Thoracic aorta (tissue), 2 donors: ENCODE data around the gene TNFRSF4. TPM values are rescaled to one million over a fixed set of nuclear protein-coding genes. Genes with fewer than 3 reads are reported as not detected.

Source experiments
- ATAC-seq: fragments of 150-250 bp; one replicate; pipeline ENCODE4 v1.8.0; 2017; ENCODE audit warnings: low read depth; ENCODE audit not compliant: insufficient number of reproducible peaks, low FRiP score
- DNase-seq: peaks from one replicate; pipeline ENCODE4 v3.0.0-alpha.2; 2020; ENCODE audit warnings: low spot score
- H3K27ac ChIP-seq, 2 donors: fragments of 200-600 bp; sonication (generic); 1 replicate in 1 of 2; 2 replicates in 1 of 2; pipeline ENCODE4 v1.5.1; 2016; ENCODE audit warnings: mild to moderate bottlenecking in 2 of 2, moderate library complexity in 2 of 2
- H3K27me3 ChIP-seq: fragments of 200-600 bp; sonication (generic); replicated peaks from 2 replicates; pipeline ENCODE4 v1.6.0; 2016; ENCODE audit warnings: mild to moderate bottlenecking; ENCODE audit not compliant: insufficient read depth
- H3K36me3 ChIP-seq: fragments of 200-600 bp; sonication (generic); one replicate; pipeline ENCODE4 v1.5.1; 2016
- H3K4me1 ChIP-seq, 2 donors: fragments of 200-600 bp; sonication (generic); 1 replicate in 1 of 2; 2 replicates in 1 of 2; pipeline versions ENCODE4 v1.5.1 to v1.6.0; 2016; ENCODE audit warnings: low read depth in 2 of 2, mild to moderate bottlenecking in 1 of 2; ENCODE audit not compliant: control insufficient read depth in 1 of 2
- H3K4me3 ChIP-seq: fragments of 200-600 bp; sonication (generic); 2 replicates; pipeline ENCODE4 v1.5.1; 2016; ENCODE audit warnings: mild to moderate bottlenecking
- H3K9me3 ChIP-seq: fragments of 200-600 bp; sonication (generic); 2 replicates; pipeline ENCODE4 v1.5.1; 2016
- total RNA-seq, 2 donors: library from RNA; depleted of rRNA; stranded (reverse); fragments of >200 nt; gene quantifications; one replicate each; pipeline versions ENCODE4 v1.1.0 to v1.2.3, GENCODE V29; 2016
- TF ChIP-seq, protein P1 (sequence below): fragments of 200-600 bp; sonication (generic); IDR thresholded peaks from one replicate; pipeline ENCODE4 v1.5.1; 2019; ENCODE audit warnings: antibody characterized with exemption

TNFRSF4 gene
- total RNA-seq, 2 donors from 2014 or later = 1.8 TPM; not detected in 1

DNA sequence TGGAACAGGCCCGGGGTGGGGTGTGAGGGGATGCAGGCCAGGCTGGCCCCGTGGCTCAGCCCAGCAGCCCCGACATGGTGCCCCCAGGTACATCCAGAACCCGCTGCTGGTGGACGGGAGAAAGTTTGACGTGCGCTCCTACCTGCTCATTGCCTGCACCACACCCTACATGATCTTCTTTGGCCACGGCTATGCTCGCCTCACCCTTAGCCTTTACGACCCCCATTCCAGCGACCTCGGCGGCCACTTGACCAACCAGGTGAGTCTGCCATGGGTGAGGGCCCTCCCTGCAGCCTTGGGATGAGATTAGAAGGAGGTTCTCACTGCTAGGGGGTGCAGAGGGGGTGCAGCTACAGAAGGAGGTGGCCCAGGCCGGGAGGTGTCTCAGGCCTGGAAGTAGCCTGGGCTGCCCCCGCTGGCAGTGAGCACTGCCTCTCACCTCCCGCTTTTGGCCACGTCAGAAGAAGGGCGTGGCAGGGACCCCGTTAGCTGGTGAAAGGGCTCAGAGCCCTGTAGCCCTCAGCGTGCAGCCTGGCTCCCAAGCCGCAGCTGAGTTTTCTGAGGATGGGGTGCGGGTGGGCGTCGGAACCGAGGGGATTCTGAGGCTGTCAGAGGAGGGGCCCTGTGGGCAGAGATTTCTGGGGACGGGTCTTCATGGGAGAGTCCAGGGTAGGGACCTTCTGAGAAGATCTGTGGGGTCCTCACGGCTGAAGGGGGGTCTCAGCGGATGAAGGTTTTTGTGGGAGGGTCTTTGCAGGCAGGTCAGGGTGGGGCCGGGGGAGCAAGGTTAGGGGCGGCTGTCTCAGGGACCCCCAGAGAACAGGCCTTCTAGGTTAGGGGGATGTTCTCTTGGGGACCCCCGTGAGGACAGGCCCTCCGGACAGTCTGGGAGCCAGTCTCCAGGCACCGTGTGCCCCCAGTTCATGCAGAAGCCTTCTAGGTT, 29.8 kb downstream of the TNFRSF4 start:
- Histone ChIP-seq H3K36me3 (no peaks in the 10 kb centered on the region), H3K4me1 (no peaks in the 10 kb centered on the region), H3K4me3 (no peak overlapping the region), H3K27ac (no peak overlapping the region), H3K27me3 (no peaks in the 10 kb centered on the region), H3K9me3 (no peaks in the 10 kb centered on the region)
- DNase-seq (no peak), ATAC-seq (no peak)
- TF ChIP-seq, protein P1, sequence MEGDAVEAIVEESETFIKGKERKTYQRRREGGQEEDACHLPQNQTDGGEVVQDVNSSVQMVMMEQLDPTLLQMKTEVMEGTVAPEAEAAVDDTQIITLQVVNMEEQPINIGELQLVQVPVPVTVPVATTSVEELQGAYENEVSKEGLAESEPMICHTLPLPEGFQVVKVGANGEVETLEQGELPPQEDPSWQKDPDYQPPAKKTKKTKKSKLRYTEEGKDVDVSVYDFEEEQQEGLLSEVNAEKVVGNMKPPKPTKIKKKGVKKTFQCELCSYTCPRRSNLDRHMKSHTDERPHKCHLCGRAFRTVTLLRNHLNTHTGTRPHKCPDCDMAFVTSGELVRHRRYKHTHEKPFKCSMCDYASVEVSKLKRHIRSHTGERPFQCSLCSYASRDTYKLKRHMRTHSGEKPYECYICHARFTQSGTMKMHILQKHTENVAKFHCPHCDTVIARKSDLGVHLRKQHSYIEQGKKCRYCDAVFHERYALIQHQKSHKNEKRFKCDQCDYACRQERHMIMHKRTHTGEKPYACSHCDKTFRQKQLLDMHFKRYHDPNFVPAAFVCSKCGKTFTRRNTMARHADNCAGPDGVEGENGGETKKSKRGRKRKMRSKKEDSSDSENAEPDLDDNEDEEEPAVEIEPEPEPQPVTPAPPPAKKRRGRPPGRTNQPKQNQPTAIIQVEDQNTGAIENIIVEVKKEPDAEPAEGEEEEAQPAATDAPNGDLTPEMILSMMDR = no peak

DNA sequence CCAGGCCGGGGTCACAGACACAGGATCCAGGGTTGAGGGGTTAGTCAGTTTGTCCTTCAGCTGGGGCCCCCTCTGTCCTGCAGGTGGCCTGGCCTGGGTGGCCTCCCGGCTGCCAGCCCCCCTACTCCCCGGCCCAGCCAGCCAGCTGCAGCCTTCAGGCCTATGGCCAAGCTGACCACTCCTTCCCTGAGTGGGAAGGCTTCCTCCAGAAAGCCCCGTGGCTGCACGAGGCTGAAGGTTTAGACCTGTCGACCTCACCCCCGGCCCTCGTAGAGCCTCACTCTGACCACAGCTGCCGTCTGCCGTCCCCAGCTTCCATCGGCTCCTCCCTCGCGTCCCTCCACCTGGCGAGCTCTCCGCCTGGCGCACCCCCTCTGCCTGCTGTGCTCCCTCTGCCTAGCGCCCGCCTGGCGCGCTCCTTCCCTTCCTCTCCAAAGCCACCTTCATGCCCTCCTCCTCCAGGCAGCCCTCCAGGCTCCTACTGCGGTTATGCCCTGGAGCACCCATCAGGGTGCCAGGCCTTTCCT, 30.7 kb downstream of the TNFRSF4 start:
- no peaks in the 10 kb centered on the region for H3K9me3 ChIP-seq
- DNase-seq (no peak), ATAC-seq (no peak)
- no peak overlapping the region for H3K27ac ChIP-seq
- H3K27me3 ChIP-seq = no peaks in the 10 kb centered on the region
- no peaks in the 10 kb centered on the region for H3K36me3 ChIP-seq
- H3K4me1 ChIP-seq = no peaks in the 10 kb centered on the region
- TF ChIP-seq, protein P1 = no peak
- H3K4me3 ChIP-seq = no peak overlapping the region

DNA sequence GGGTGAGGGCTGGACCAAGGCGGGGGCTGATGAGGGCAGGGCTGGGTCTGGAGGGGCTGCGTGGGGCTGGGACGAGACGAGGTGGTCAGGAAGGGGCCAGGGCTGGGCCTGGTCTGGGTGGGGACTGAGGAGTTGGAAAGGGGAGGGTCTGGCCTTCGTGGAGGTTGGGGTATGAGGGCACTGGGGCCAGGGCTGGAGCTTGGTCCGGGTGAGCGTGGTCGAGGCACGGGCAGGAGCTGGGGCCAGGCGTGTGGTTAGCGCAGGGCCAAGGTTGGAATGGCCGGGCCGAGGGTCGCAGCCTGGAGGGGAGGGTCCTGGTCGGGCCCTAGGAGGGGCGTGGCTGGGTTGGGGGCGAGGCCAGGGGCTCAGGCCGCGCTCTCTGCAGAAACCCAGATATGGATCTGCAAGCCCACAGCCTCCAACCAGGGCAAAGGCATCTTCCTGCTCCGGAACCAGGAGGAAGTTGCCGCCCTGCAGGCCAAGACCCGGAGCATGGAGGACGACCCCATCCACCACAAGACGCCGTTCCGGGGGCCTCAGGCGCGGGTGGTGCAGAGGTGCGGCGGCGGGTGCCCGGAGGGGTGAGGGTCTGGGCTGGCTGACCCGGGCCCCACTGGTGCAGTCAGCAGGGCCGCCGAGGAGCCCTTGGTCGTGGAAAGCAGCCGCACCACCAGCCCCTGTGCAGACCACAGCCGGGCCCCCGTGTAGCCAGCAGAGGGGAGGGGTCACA, 31.3 kb downstream of the TNFRSF4 start:
- H3K27ac ChIP-seq = no peak overlapping the region
- H3K9me3 ChIP-seq = no peaks in the 10 kb centered on the region
- no peaks in the 10 kb centered on the region for H3K4me1 ChIP-seq
- ATAC-seq (no peak), DNase-seq (no peak)
- H3K36me3 ChIP-seq = no peaks in the 10 kb centered on the region
- H3K4me3 ChIP-seq = no peak overlapping the region
- no peaks in the 10 kb centered on the region for H3K27me3 ChIP-seq
- TF ChIP-seq, protein P1 = no peak

DNA sequence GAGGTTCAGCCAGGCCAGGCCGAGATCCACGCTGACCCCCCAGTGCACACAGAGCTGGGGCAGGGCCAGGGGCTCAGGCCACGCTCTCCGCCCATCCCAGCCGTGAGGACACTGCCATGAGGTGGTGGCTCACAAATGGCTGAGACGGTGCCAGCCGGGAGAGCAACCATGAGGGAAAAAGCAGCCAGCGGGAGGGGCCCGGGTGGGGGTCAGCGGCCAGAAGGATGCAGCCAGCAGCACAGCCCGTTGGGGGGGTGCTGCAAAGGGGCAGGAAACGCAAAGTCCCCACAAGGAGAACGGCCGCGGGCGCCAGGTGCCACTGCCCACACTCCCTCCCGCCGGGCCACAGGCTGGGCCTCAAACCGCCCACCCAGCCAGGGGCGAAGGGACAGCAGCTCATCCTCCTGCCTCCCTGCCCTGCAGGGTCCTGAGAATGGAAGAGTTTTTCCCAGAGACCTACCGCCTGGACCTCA, 32.0 kb downstream of the TNFRSF4 start:
- no peak overlapping the region for H3K27ac ChIP-seq
- H3K9me3 ChIP-seq = no peaks in the 10 kb centered on the region
- no peaks in the 10 kb centered on the region for H3K36me3 ChIP-seq
- H3K4me1 ChIP-seq = no peaks in the 10 kb centered on the region
- DNase-seq = no peak
- ATAC-seq = no peak
- TF ChIP-seq, protein P1 = no peak
- no peaks in the 10 kb centered on the region for H3K27me3 ChIP-seq
- no peak overlapping the region for H3K4me3 ChIP-seq
